HEK293 (cell line): Measurements from ENCODE around the gene SLC4A1.

Experiments used
- ATF2 ChIP-seq: fragments of 450-650 bp; formaldehyde crosslinking; IDR thresholded peaks from 2 replicates; pipeline ENCODE4 v1.5.1; 2016; ENCODE audit warnings: missing biosample characterization, missing genetic modification characterization, low read depth
- BCL11A ChIP-seq: fragments of 450-650 bp; formaldehyde crosslinking; IDR thresholded peaks from 2 replicates; pipeline ENCODE4 v1.5.1; 2016; ENCODE audit warnings: low read depth, missing biosample characterization, missing genetic modification characterization
- GFI1B ChIP-seq: fragments of 450-650 bp; formaldehyde crosslinking; IDR thresholded peaks from 2 replicates; pipeline ENCODE4 v1.5.1; 2016; ENCODE audit warnings: missing biosample characterization, missing genetic modification characterization
- HOXD13 ChIP-seq: sonication (generic); formaldehyde crosslinking; IDR thresholded peaks from 2 replicates; pipeline ENCODE4 v1.8.0; 2022; ENCODE audit warnings: missing genetic modification reagents, borderline replicate concordance
- KLF8 ChIP-seq: fragments of 450-650 bp; formaldehyde crosslinking; IDR thresholded peaks from 2 replicates; pipeline ENCODE4 v1.5.1; 2016; ENCODE audit warnings: missing biosample characterization, missing genetic modification characterization
- SCRT2 ChIP-seq: fragments of 450-650 bp; formaldehyde crosslinking; IDR thresholded peaks from 2 replicates; pipeline ENCODE4 v1.5.1; 2016; ENCODE audit warnings: missing biosample characterization, missing genetic modification characterization
- TRIM28 ChIP-seq: IDR thresholded peaks from 2 replicates; pipeline ENCODE4 v1.6.1; 2011; ENCODE audit warnings: low read length, control low read depth, borderline replicate concordance
- ZBTB17 ChIP-seq: fragments of 450-650 bp; formaldehyde crosslinking; IDR thresholded peaks from 2 replicates; pipeline ENCODE4 v1.5.1; 2016; ENCODE audit warnings: missing biosample characterization, missing genetic modification characterization
- ZBTB44 ChIP-seq: fragments of 450-650 bp; IDR thresholded peaks from 2 replicates; pipeline ENCODE4 v1.5.1; 2018; ENCODE audit warnings: missing biosample characterization, mild to moderate bottlenecking, missing genetic modification characterization
- ZBTB7A ChIP-seq: fragments of 450-650 bp; formaldehyde crosslinking; IDR thresholded peaks from 2 replicates; pipeline ENCODE4 v1.5.1; 2016; ENCODE audit warnings: low read depth, missing biosample characterization, missing genetic modification characterization
- ZFP69B ChIP-seq: fragments of 450-650 bp; formaldehyde crosslinking; IDR thresholded peaks from 2 replicates; pipeline ENCODE4 v1.5.1; 2016; ENCODE audit warnings: missing biosample characterization, missing genetic modification characterization
- ZNF211 ChIP-seq: fragments of 450-650 bp; formaldehyde crosslinking; IDR thresholded peaks from 2 replicates; pipeline ENCODE4 v1.5.1; 2016; ENCODE audit warnings: low read depth, missing biosample characterization, missing genetic modification characterization
- ZNF266 ChIP-seq: fragments of 450-650 bp; formaldehyde crosslinking; IDR thresholded peaks from 2 replicates; pipeline ENCODE4 v1.5.1; 2016; ENCODE audit warnings: missing biosample characterization, missing genetic modification characterization, low read depth
- ZNF324 ChIP-seq: fragments of 450-650 bp; formaldehyde crosslinking; IDR thresholded peaks from 2 replicates; pipeline ENCODE4 v1.5.1; 2016; ENCODE audit warnings: missing biosample characterization, missing genetic modification characterization
- ZNF341 ChIP-seq: fragments of 450-650 bp; formaldehyde crosslinking; IDR thresholded peaks from 2 replicates; pipeline ENCODE4; 2016; ENCODE audit warnings: low read depth, missing biosample characterization, missing genetic modification characterization
- ZNF366 ChIP-seq: fragments of 450-650 bp; formaldehyde crosslinking; conservative IDR thresholded peaks from 2 replicates; pipeline ENCODE4 v1.5.1; 2016; ENCODE audit warnings: missing biosample characterization, missing genetic modification characterization
- ZNF398 ChIP-seq: fragments of 450-650 bp; formaldehyde crosslinking; IDR thresholded peaks from 2 replicates; pipeline ENCODE4 v1.5.1; 2017; ENCODE audit warnings: missing biosample characterization, missing genetic modification characterization
- ZNF501 ChIP-seq: fragments of 450-650 bp; formaldehyde crosslinking; IDR thresholded peaks from 2 replicates; pipeline ENCODE4 v1.5.1; 2016; ENCODE audit warnings: missing biosample characterization, missing genetic modification characterization
- ZNF513 ChIP-seq: fragments of 450-650 bp; IDR thresholded peaks from 2 replicates; pipeline ENCODE4 v1.5.1; 2018; ENCODE audit warnings: missing biosample characterization, missing genetic modification characterization
- ZNF518A ChIP-seq: fragments of 450-650 bp; formaldehyde crosslinking; conservative IDR thresholded peaks from 2 replicates; pipeline ENCODE4 v1.5.1; 2016; ENCODE audit warnings: low read depth, missing biosample characterization, missing genetic modification characterization
- ZNF548 ChIP-seq: fragments of 450-650 bp; formaldehyde crosslinking; IDR thresholded peaks from 2 replicates; pipeline ENCODE4 v1.5.1; 2016; ENCODE audit warnings: missing biosample characterization, missing genetic modification characterization
- ZNF549 ChIP-seq: fragments of 450-650 bp; IDR thresholded peaks from 2 replicates; pipeline ENCODE4 v1.5.1; 2018; ENCODE audit warnings: missing biosample characterization, missing genetic modification characterization, mild to moderate bottlenecking, inconsistent platforms, moderate library complexity
- ZNF596 ChIP-seq: fragments of 450-650 bp; IDR thresholded peaks from 2 replicates; pipeline ENCODE4 v1.5.0; 2018; ENCODE audit warnings: missing biosample characterization, mild to moderate bottlenecking, missing genetic modification characterization, moderate library complexity
- ZNF600 ChIP-seq: fragments of 450-650 bp; formaldehyde crosslinking; IDR thresholded peaks from 2 replicates; pipeline ENCODE4 v1.5.1; 2016; ENCODE audit warnings: missing biosample characterization, missing genetic modification characterization
- ZNF624 ChIP-seq: fragments of 450-650 bp; formaldehyde crosslinking; IDR thresholded peaks from 2 replicates; pipeline ENCODE4 v1.5.1; 2017; ENCODE audit warnings: missing biosample characterization, missing genetic modification characterization
- ZNF645 ChIP-seq: fragments of 450-650 bp; formaldehyde crosslinking; IDR thresholded peaks from 2 replicates; pipeline ENCODE4; 2016; ENCODE audit warnings: missing biosample characterization, missing genetic modification characterization
- ZNF677 ChIP-seq: fragments of 450-650 bp; IDR thresholded peaks from 2 replicates; pipeline ENCODE4 v1.5.0; 2018; ENCODE audit warnings: missing biosample characterization, mild to moderate bottlenecking, missing genetic modification characterization, moderate library complexity

Gene SLC4A1

GRCh38 chr17:44221084-44221861 lies 46.7 kb downstream of the SLC4A1 start (continued):
- TF ChIP-seq ZNF513 (tag by site-specific recombination): no peak
- no peak for TF ChIP-seq ZNF518A (tag by site-specific recombination)
- TF ChIP-seq ZBTB7A (tag by site-specific recombination): no peak
- TF ChIP-seq GFI1B (tag by site-specific recombination): no peak
- no peak for TF ChIP-seq ZNF324 (tag by site-specific recombination)
- TF ChIP-seq ZNF624 (tag by site-specific recombination): no peak
- no peak for TF ChIP-seq ZNF677 (tag by site-specific recombination)
- TF ChIP-seq ZBTB44: no peak
- peak; percentile 89 for TF ChIP-seq KLF8
- 0 out of 2 replicates have a peak, but pooled peaks have one; percentile 11 for TF ChIP-seq TRIM28
- TF ChIP-seq ZNF548: no peak
- TF ChIP-seq ZNF366 (tag by site-specific recombination): peak; percentile 53; the same call in 1 of the 2 replicates
- peak; percentile 22; the same call in 1 of the 2 replicates for TF ChIP-seq SCRT2
- peak; percentile 55; the same call in 1 of the 2 replicates for TF ChIP-seq ZNF501 (tag by site-specific recombination)
- TF ChIP-seq BCL11A (tag by site-specific recombination): no peak
- peak; percentile 27; the same call in 1 of the 2 replicates for TF ChIP-seq ZFP69B (tag by site-specific recombination)
- peak; percentile 50 for TF ChIP-seq ZBTB17
- TF ChIP-seq ATF2: no peak
- TF ChIP-seq ZNF211 (tag by site-specific recombination): no peak
- peak; percentile 44 for TF ChIP-seq ZNF341 (tag by site-specific recombination)
- peak; percentile 59; the same call in 1 of the 2 replicates for TF ChIP-seq ZNF398 (tag by site-specific recombination)
- no peak for TF ChIP-seq ZNF645 (tag by site-specific recombination)
- peak; percentile 64; the same call in 1 of the 2 replicates for TF ChIP-seq ZNF596 (tag by site-specific recombination)
- TF ChIP-seq HOXD13 (CRISPR knock-in tag): no peak
- no peak for TF ChIP-seq ZNF266 (tag by site-specific recombination)
- no peak for TF ChIP-seq ZNF549
- peak; percentile 69 for TF ChIP-seq ZNF600
